Occipital lobe (tissue), 2 donors: Measurements from ENCODE around the gene U2AF1L4. TPM values are rescaled to one million over a fixed set of nuclear protein-coding genes. Genes with fewer than 3 reads are reported as not detected.

Source experiments
- DNase-seq: peaks from one replicate; lab custom pipeline; 2025; lab: John Stamatoyannopoulos, UW
- total RNA-seq: library from RNA; depleted of rRNA; stranded (reverse); fragments of >200 nt; gene quantifications from one replicate; pipeline ENCODE4 v1.2.3, GENCODE V29; 2014

Gene U2AF1L4
- total RNA-seq, 1 donor from 2014 or later: 8.7 TPM

- no peak for DNase-seq
Measured at GRCh38 chr19:35742121-35742724, 3.0 kb downstream of the U2AF1L4 start, which contains the start of gene IGFLR1. Gene IGFLR1, minus strand, starts transcription at chr19:35742452. Its CDS starts 1,272 bp downstream, at chr19:35741180.

- no peak for DNase-seq
Measured at GRCh38 chr19:35741203-35741515, 4.1 kb downstream of the U2AF1L4 start.

- DNase-seq: peak; percentile 99
Measured at GRCh38 chr19:35740423-35741202, 4.6 kb downstream of the U2AF1L4 start.

DNA sequence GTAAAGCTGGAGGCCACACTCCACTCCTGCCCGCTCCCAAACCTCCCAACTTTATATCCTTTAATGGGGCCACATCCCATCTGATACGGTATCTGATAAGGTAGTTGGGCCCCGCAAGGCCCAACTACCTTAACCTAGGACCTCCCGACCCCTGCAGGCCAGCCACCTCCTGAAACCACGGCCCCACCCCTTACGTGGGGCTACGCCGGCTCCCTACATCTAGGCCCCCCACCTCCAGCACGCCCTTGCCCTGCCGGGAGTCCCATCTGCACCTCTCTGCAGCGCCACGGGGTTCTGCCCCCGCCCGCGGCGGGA is 5.2 kb downstream of the U2AF1L4 start:
- no peak for DNase-seq

DNA sequence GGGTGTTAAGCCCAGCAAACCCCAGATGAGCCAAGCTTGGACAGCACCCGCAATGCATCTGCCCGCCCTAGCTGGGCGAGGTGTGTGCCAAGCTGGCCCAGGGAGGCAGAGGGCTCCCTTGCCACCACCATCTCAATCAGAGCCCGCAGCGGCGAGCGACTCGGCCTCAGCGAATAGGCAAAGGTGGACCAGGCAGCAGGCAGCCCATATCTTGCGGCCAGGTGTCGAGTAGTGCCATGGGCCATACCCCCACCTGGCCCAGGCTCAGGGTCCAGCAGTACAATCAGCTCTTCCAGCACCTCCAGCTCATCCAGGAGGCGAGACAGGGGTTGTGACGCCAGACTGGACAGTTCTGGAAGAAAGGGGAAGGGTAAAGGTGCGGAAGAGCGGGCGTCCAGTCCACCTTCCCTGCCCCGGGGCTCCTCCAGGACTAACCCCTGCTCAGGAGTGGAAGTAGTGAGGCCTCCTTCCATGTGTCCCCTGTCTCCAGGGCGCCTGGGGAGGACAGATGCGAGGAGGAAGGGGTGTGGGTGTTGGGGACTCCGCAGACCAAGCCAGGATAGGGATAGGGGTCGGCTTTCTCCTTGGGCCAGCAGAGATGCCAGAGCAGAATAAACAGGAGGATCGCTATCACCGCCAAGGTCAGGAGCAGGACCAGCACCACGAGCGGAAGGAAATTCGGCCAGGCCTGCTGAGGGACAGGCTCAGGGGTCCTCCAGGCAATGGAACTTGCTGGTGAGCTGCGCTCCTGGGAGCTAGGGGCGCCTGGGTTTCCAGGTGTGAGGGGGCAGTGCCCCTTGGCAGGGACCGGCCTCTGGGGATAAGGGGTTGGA is 5.7 kb downstream of the U2AF1L4 start:
- no peak for DNase-seq

GRCh38 chr19:35738887-35739229 is 6.4 kb downstream of the U2AF1L4 start:
- no peak for DNase-seq

DNA sequence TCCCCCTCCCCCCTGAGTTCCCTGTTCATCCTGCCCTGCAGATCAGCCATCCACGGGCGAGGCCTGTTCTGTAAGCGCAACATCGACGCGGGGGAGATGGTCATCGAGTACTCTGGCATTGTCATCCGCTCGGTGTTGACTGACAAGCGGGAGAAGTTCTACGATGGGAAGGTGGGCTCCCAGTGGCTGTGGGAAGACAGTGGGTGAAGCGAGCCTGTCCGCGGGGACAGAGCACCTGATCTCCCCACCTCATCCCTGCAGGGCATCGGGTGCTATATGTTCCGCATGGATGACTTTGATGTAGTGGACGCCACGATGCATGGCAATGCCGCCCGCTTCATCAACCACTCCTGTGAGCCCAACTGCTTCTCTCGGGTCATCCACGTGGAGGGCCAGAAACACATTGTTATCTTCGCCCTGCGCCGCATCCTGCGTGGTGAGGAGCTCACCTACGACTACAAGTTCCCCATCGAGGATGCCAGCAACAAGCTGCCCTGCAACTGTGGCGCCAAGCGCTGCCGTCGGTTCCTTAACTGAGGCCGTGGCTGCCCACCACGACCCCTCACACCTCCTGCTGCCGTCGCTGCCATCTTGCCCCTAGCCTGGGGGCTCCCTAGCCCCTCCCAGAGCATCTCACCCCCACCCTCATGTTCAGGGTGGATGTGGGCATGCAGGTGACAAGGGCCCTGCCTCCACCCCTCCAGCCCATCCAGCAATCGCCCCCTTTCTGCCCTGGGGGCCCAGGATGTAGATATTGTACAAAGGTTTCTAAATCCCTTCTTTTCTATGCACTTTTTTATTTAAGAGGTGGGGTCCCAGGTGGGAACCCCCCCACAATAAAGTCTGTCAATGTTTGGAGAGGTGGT is 7.0 kb downstream of the U2AF1L4 start:
- DNase-seq: no peak

- DNase-seq: no peak
Measured at GRCh38 chr19:35736913-35737886, 8.0 kb downstream of the U2AF1L4 start.

DNA sequence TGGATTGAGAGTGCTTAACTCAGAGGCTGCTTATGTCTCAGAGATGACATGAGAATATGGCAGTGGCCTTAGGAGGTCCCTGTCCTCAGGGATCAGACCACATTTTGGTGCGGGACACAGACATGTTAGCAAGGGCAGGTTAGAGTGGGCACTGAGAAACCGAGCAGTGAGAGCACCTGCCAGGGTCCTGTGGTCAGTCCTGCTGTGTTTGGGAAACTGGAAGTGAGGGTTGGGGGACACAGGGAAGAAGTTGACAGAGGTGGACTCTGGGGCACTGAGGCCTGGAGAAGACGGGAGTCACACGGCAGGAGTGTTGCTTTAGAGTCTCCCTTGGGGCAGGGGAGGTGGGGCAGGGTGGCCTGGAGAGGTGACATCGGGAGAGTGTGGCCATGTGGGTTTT is 10.3 kb downstream of the U2AF1L4 start:
- DNase-seq: no peak

- DNase-seq: no peak
Measured at GRCh38 chr19:35734273-35734672, 10.9 kb downstream of the U2AF1L4 start.

DNA sequence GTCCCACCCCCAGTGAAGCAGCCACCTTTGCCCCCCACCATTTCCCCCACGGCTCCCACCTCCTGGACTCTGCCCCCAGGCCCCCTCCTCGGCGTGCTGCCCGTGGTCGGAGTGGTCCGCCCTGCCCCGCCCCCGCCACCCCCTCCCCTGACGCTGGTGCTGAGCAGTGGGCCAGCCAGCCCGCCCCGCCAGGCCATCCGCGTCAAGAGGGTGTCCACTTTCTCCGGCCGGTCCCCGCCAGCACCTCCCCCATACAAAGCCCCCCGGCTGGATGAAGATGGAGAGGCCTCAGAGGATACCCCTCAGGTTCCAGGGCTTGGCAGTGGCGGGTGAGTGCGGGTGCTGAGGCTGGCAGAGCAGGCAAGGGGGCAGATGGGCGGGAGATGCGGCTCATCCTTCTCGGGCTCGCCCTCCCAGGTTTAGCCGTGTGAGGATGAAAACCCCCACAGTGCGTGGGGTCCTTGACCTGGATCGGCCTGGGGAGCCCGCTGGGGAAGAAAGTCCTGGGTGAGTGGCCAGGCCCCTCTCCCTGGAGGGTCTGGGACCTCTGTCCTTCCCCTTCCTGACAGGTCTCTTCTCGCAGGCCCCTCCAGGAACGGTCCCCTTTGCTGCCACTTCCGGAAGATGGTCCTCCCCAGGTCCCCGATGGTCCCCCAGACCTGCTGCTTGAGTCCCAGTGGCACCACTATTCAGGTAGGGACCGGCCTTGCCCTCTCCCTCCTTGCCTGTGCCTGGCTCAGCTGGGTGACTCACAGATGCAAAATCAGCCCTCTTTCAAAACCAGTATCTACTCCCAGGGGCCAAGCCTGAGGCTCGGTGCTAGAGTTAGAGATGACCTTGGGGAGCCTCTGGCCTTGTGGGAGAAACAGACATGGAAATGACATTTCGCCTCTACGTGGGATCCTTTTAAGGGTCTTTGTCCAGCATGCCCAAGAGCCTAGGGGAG is 11.8 kb downstream of the U2AF1L4 start:
- DNase-seq: no peak

GRCh38 chr19:35732540-35733179 is 12.6 kb downstream of the U2AF1L4 start:
- DNase-seq: no peak

- DNase-seq: no peak
Measured at GRCh38 chr19:35731779-35732405, 13.3 kb downstream of the U2AF1L4 start.

GRCh38 chr19:35731353-35731752 is 13.9 kb downstream of the U2AF1L4 start:
- no peak for DNase-seq

- DNase-seq: no peak
Measured at GRCh38 chr19:35730326-35730725, 14.9 kb downstream of the U2AF1L4 start.

- no peak for DNase-seq
Measured at GRCh38 chr19:35729763-35730162, 15.5 kb downstream of the U2AF1L4 start.

- DNase-seq: no peak
Measured at GRCh38 chr19:35729021-35729420, 16.2 kb downstream of the U2AF1L4 start.

DNA sequence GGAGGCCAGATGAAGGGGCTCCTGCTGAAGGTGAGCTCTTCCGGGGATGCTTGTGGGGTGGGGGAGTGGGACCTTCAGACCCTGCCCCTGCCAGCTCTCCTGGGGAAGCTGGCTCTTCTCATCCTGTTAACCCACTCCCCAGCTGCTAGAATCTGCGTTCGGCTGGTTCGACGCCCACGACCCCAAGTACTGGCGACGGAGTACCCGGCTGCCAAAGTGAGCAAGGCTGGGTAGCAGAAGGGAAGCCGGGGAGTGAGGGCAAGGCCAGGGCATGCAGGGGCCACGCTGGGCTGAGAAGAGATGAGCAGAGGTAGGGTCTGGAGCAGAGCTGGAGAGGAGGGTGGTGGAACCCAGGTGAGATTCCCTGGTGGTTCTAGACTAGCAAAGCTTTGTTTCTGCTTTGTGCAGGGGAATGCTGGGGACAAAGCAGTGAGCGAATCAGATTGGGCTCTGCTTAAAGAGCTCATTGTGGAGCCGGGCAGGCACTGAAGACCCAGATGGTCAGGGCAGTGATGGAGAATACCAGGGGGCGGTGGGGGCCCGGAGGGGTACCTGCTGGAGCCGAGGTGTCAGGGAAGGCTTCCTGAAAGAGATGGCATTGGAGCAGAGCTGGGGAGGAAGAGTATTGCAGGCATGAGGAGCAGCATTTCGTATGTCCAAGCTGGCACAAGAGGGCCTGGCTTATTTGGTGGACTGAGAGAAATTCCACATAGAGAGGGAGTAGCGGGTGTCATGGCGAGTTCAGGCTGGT is 17.1 kb downstream of the U2AF1L4 start:
- no peak for DNase-seq
